Measurements from ENCODE around the gene PTGR2.
"Not testable (repeated sequence)": the region's sequence is repeated elsewhere in the genome, so short reads cannot be mapped to it uniquely, and the experiment has no call there.

Gene PTGR2

GRCh38 chr14:73829526-73830431, 21.9 kb upstream of the PTGR2 start:
- peak; percentile 69 for DNase-seq (ENCODE audit: low read depth)
- TF ChIP-seq CTCF (conservative IDR thresholded peaks at IDR 0.05; ENCODE audit: low read length) = no peak

GRCh38 chr14:73833034-73833433, 18.6 kb upstream of the PTGR2 start:
- DNase-seq (ENCODE audit: low read depth) = peak; percentile 79
- H3K4me3 ChIP-seq (ENCODE audit: low read length) = no peak overlapping the region
- TF ChIP-seq CTCF (conservative IDR thresholded peaks at IDR 0.05; ENCODE audit: low read length) = no peak

More at GRCh38 chr14:73829526-73830431, 21.9 kb upstream of the PTGR2 start:
- no peak overlapping the region for H3K4me3 ChIP-seq (ENCODE audit: low read length)

GRCh38 chr14:73833530-73834260, 17.9 kb upstream of the PTGR2 start:
- TF ChIP-seq CTCF (conservative IDR thresholded peaks at IDR 0.05; ENCODE audit: low read length) = no peak
- DNase-seq (ENCODE audit: low read depth) = peak; percentile 78
- H3K4me3 ChIP-seq (ENCODE audit: low read length) = no peak overlapping the region

- no peak for DNase-seq (ENCODE audit: low read depth)
- no peak for TF ChIP-seq CTCF (conservative IDR thresholded peaks at IDR 0.05; ENCODE audit: low read length)
- H3K4me3 ChIP-seq (ENCODE audit: low read length) = no peak overlapping the region
These were observed 17.4 kb upstream of the PTGR2 start for GRCh38 chr14:73834261-73834625.

GRCh38 chr14:73838293-73839034, 13.2 kb upstream of the PTGR2 start:
- not testable (repeated sequence) for DNase-seq (ENCODE audit: low read depth); H3K4me3 ChIP-seq (ENCODE audit: low read length)

- TF ChIP-seq CTCF (conservative IDR thresholded peaks at IDR 0.05; ENCODE audit: low read length) = no peak
- H3K4me3 ChIP-seq (ENCODE audit: low read length) = no peak overlapping the region
- no peak for DNase-seq (ENCODE audit: low read depth)
These were observed 9.4 kb upstream of the PTGR2 start for GRCh38 chr14:73842201-73842600.

GRCh38 chr14:73842851-73843250, 8.8 kb upstream of the PTGR2 start:
- H3K4me3 ChIP-seq (ENCODE audit: low read length) = no peak overlapping the region
- TF ChIP-seq CTCF (conservative IDR thresholded peaks at IDR 0.05; ENCODE audit: low read length) = no peak
- DNase-seq (ENCODE audit: low read depth) = no peak

All from AG10803 (cell line).